ENCODE results near the gene AFAP1. TPM values are rescaled to one million over a fixed set of nuclear protein-coding genes. Genes with fewer than 3 reads are reported as not detected.

Gene AFAP1
- total RNA-seq, 1 donor from 2014 or later: 27.8 TPM

DNA sequence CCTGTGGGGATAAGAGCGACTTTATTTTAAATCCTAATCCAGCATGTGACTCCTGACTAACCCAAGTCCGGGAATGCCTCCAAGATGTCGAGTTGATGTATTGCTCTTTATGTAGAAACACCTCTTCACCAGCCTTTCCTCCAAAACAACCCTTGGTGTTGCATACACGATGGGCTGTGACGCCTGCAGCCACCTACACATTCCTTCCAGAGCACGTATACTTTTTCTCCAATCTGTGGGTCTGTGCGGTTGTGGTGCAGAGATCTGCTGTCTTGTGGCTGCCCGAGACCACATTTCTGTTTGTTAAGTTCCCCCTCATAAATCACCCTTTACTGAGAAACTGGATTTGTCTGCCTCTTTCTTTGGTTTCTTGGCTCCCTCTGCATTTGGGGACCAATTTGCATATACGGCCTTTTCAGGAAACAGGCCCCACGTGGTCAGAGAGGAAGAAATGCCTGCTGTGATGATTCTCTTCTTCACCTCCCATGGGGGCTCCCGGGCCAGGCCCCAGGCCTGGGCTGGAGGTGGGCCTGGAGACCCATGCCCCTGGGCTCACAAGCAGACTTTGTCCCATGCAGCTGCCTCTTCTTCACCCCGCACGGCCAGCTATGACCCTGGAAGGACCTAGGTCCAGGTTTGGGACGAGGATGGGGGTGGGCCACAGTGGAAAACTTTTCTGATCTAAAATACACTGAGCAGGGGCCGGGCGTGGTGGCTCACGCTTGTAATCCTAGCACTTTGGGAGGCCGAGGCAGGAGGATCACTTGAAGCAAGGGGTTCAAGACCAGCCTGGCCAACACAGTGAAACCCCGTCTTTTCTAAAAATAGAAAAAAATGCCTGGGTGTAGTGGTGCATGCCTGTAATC is 21.4 kb upstream of the AFAP1 start:
- H3K4me1 Mint-ChIP-seq (ENCODE audit: unreplicated experiment): peaks cover 3% of the 10 kb centered on the region
- TF ChIP-seq, protein P1, sequence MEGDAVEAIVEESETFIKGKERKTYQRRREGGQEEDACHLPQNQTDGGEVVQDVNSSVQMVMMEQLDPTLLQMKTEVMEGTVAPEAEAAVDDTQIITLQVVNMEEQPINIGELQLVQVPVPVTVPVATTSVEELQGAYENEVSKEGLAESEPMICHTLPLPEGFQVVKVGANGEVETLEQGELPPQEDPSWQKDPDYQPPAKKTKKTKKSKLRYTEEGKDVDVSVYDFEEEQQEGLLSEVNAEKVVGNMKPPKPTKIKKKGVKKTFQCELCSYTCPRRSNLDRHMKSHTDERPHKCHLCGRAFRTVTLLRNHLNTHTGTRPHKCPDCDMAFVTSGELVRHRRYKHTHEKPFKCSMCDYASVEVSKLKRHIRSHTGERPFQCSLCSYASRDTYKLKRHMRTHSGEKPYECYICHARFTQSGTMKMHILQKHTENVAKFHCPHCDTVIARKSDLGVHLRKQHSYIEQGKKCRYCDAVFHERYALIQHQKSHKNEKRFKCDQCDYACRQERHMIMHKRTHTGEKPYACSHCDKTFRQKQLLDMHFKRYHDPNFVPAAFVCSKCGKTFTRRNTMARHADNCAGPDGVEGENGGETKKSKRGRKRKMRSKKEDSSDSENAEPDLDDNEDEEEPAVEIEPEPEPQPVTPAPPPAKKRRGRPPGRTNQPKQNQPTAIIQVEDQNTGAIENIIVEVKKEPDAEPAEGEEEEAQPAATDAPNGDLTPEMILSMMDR (IDR thresholded peaks at IDR 0.05; ENCODE audit: unreplicated experiment): no peak
- no peak overlapping the region for H3K27ac Mint-ChIP-seq (ENCODE audit: unreplicated experiment)
- H3K27me3 Mint-ChIP-seq (ENCODE audit: unreplicated experiment): peaks cover 2% of the 10 kb centered on the region
- no peak overlapping the region for H3K4me3 Mint-ChIP-seq (ENCODE audit: unreplicated experiment)
- H3K9me3 Mint-ChIP-seq (ENCODE audit: unreplicated experiment): no peaks in the 10 kb centered on the region
- DNase-seq (ENCODE audit: low spot score): no peak
- H3K36me3 Mint-ChIP-seq (ENCODE audit: low read depth, unreplicated experiment): no peaks in the 10 kb centered on the region

DNA sequence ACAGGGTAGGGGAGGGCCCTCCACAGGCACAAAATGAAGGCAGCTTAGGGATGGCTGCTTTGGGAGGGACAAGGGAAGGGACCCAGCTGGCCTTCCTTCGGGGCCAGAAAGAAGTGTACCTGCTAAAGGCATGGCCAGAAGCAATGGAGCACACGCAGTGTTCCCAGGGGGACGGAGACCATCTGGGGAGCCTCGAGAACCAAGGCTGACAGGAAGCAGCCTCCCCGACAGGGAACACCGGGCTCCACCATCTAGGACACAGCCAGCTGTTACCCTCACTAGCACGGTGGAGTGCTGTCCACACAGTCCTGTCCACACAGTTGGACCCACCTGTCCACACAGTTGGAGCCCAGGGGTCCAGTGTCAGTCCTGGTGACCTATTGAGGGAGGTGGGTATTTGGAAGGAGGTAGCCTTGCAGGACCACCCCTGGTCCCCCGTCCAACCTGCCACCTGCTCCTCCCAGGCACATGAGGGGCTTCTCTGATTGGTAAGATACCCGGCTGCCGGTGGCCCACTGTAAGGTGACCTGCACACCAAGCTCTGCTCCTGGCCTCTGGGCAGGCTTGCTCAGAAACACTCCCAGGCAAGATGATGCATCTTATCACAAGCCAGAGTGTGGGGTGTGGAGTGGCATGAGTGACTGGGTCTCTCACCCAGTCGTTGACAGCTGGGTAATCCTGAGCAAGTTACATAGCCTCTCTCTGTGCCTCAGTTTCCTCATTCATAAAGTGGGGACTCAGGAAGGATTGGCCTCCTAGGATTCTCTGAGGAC is 20.5 kb upstream of the AFAP1 start:
- Mint-ChIP-seq H3K36me3 (ENCODE audit: low read depth, unreplicated experiment) (no peaks in the 10 kb centered on the region), H3K27me3 (ENCODE audit: unreplicated experiment) (peaks cover 3% of the 10 kb centered on the region), H3K27ac (ENCODE audit: unreplicated experiment) (no peak overlapping the region), H3K9me3 (ENCODE audit: unreplicated experiment) (no peaks in the 10 kb centered on the region), H3K4me1 (ENCODE audit: unreplicated experiment) (peaks cover 3% of the 10 kb centered on the region), H3K4me3 (ENCODE audit: unreplicated experiment) (no peak overlapping the region)
- TF ChIP-seq, protein P1 (IDR thresholded peaks at IDR 0.05; ENCODE audit: unreplicated experiment): no peak
- DNase-seq (ENCODE audit: low spot score): no peak

DNA sequence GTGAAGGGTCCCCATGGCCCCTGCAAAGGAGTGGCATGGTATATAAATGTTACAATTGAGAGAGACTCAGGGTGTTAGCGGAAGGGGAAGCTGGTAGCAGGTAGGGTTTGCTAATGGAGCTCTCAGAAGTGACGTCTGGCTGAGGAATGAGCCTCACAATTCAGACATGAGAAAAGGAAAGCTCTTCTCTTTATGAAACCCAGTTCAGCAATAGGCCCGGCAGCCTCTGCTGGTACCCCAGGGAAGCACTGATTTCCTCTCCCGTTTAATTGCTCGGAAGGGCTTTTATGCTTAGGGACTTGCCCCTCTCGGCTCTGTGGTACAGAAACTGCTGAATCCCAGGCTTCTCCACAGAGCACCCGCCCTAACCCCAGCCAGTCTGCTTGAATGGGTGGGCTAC is 19.4 kb upstream of the AFAP1 start:
- DNase-seq (ENCODE audit: low spot score): no peak
- H3K27me3 Mint-ChIP-seq (ENCODE audit: unreplicated experiment): peaks cover 3% of the 10 kb centered on the region
- H3K36me3 Mint-ChIP-seq (ENCODE audit: low read depth, unreplicated experiment): no peaks in the 10 kb centered on the region
- TF ChIP-seq, protein P1 (IDR thresholded peaks at IDR 0.05; ENCODE audit: unreplicated experiment): no peak
- H3K4me3 Mint-ChIP-seq (ENCODE audit: unreplicated experiment): no peak overlapping the region
- no peaks in the 10 kb centered on the region for H3K9me3 Mint-ChIP-seq (ENCODE audit: unreplicated experiment)
- peaks cover 3% of the 10 kb centered on the region for H3K4me1 Mint-ChIP-seq (ENCODE audit: unreplicated experiment)
- H3K27ac Mint-ChIP-seq (ENCODE audit: unreplicated experiment): no peak overlapping the region

DNA sequence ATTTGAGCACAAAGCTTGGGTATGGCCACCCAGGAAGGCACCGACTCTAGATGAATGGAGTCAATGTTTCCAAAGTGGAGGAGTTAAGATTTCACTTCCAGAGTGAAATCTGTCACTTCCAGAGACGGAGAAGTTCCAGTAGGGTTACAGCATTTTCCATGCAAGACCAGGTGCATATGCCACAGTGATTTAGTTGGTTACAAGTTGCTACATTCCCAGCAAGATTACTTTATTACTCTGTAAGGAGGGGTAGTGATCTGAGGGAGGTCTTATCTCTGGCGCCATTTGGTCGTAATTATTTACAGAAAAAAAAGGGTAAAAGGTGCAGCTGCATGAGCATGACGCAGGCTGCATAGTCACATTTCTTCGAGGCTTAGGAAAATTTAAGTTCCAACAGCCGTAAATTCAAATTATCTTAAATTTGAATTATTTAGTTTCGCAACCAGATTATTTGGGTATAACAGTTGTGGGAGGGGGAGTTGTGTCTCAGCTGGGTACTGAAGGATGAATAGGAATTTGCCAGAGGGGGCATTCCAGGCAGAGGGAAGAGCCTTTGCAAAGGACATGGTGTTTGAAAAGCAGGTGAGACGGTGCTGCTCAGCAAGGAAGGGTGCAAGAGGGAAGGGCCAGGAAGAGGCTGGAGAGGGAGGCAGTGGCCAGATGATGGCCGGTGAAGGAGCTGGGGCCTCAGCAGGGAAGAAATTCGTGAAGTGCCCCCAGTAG is 17.4 kb upstream of the AFAP1 start:
- H3K27me3 Mint-ChIP-seq (ENCODE audit: unreplicated experiment): peaks cover 3% of the 10 kb centered on the region
- DNase-seq (ENCODE audit: low spot score): no peak
- TF ChIP-seq, protein P1 (IDR thresholded peaks at IDR 0.05; ENCODE audit: unreplicated experiment): no peak
- H3K4me1 Mint-ChIP-seq (ENCODE audit: unreplicated experiment): peaks cover 3% of the 10 kb centered on the region
- no peak overlapping the region for H3K4me3 Mint-ChIP-seq (ENCODE audit: unreplicated experiment)
- no peaks in the 10 kb centered on the region for H3K9me3 Mint-ChIP-seq (ENCODE audit: unreplicated experiment)
- no peak overlapping the region for H3K27ac Mint-ChIP-seq (ENCODE audit: unreplicated experiment)
- H3K36me3 Mint-ChIP-seq (ENCODE audit: low read depth, unreplicated experiment): no peaks in the 10 kb centered on the region

All from endothelial cell (in vitro differentiated cells).